WERI-Rb-1 (cell line): ENCODE results near the gene TAC1.
A peak's percentile ranks its signal among the peaks of the same experiment; 100 is the strongest.

Source experiments
- DNase-seq: peaks from one replicate; pipeline ENCODE4 v3.0.0-alpha.2; 2020
- H3K27ac ChIP-seq: fragments of 250-450 bp; sonication (Bioruptor Pico); 2 replicates; pipeline ENCODE4 v1.5.1; 2020; ENCODE audit warnings: mild to moderate bottlenecking, moderate library complexity
- H3K27me3 ChIP-seq: fragments of 250-450 bp; sonication (Bioruptor Pico); 2 replicates; pipeline ENCODE4 v1.5.1; 2021; ENCODE audit warnings: mild to moderate bottlenecking, low read depth, moderate library complexity; ENCODE audit not compliant: insufficient read depth, severe bottlenecking
- H3K36me3 ChIP-seq: fragments of 250-450 bp; sonication (Bioruptor Pico); 2 replicates; pipeline ENCODE4 v1.5.1; 2020; ENCODE audit warnings: mild to moderate bottlenecking, moderate library complexity
- H3K4me3 ChIP-seq: 2 replicates; pipeline ENCODE4 v1.5.1; 2011; ENCODE audit warnings: low read depth, mild to moderate bottlenecking, control low read depth, low read length
- H3K9me3 ChIP-seq: fragments of 250-450 bp; sonication (Bioruptor Pico); 2 replicates; pipeline ENCODE4 v1.5.1; 2021; ENCODE audit warnings: mild to moderate bottlenecking, moderate library complexity; ENCODE audit not compliant: severe bottlenecking
- TF ChIP-seq, protein P1 (sequence below): IDR thresholded peaks from 2 replicates; pipeline ENCODE4 v1.5.1; 2011; ENCODE audit warnings: low read depth, mild to moderate bottlenecking, control low read depth, inconsistent platforms, low read length

Gene TAC1

DNA sequence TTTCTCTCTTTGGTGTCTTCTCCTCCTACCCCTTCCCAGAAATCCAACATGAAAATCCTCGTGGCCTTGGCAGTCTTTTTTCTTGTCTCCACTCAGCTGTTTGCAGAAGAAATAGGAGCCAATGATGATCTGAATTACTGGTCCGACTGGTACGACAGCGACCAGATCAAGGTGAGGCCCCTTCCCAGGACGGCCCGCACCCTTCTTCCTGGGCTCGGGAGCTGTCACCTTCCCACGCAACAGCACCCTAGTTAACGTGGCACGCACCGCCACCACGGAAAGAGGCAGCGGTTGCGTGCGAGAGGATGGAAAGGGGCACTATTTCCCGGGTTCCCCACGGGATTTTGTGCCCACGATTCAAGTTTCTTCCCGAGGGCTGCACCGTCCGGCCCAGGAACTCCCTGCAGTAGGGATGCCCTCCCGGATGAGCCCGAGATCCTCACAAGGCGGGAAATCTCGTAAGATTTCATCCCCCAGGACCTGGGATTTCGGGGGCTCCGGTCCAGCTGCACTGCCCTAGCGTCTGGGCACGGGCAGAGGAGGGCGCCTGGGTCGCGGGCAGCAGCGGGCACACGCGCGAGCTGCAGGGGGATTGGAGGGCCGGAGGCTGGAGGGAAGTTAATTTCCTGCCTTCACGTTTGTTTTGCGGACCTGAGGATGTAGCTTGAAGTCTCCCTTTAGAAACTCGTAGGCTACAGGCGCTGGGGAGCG is 834 bp downstream of the TAC1 start:
- TF ChIP-seq, protein P1, sequence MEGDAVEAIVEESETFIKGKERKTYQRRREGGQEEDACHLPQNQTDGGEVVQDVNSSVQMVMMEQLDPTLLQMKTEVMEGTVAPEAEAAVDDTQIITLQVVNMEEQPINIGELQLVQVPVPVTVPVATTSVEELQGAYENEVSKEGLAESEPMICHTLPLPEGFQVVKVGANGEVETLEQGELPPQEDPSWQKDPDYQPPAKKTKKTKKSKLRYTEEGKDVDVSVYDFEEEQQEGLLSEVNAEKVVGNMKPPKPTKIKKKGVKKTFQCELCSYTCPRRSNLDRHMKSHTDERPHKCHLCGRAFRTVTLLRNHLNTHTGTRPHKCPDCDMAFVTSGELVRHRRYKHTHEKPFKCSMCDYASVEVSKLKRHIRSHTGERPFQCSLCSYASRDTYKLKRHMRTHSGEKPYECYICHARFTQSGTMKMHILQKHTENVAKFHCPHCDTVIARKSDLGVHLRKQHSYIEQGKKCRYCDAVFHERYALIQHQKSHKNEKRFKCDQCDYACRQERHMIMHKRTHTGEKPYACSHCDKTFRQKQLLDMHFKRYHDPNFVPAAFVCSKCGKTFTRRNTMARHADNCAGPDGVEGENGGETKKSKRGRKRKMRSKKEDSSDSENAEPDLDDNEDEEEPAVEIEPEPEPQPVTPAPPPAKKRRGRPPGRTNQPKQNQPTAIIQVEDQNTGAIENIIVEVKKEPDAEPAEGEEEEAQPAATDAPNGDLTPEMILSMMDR, result no peak
- peaks cover 34% of the 10 kb centered on the region for H3K27me3 ChIP-seq
- DNase-seq, result no peak

DNA sequence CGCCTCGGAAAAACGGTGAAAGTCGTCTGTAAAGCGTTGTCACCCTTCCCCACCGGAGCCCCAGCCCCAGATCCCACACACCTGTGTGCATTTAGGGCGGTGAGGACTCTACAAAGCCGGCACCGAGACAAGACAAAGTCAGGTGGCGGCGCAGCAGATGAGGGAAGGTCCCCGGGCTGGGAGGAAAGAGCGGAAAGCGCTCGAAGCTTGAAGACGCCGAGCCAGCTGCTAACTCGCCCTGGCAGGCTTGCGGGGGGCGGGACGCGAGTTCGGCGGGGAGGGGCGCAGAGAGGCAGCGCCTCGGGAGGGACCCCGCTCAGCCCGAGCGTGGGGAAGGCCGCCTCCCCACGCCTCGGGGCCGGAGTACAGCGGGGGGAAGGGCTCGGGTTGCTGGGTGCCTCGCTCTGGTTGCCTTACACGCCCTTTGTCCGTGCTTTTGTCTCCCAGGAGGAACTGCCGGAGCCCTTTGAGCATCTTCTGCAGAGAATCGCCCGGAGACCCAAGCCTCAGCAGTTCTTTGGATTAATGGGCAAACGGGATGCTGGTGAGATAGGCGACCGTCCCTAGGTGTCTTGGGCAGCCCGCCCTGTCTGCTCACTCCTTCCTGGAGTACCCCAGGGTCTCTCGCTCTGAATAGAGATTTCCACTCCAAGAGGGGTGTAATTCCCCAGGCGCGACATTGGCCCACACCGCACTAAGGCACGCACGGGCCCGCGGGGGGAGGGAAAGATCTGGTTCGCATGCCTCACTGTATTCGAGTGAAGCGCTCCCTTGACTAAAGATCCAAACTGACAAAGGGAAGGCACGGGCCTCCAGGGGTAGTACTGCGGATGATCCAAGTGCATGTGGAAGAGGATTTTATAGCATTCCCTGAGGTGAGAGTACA is 1.6 kb downstream of the TAC1 start:
- TF ChIP-seq, protein P1, result no peak
- H3K9me3 ChIP-seq, result no peaks in the 10 kb centered on the region
- H3K27me3 ChIP-seq, result peaks cover 34% of the 10 kb centered on the region
- peak overlapping the region; percentile 32 for H3K4me3 ChIP-seq
- H3K36me3 ChIP-seq, result no peaks in the 10 kb centered on the region
- no peak overlapping the region for H3K27ac ChIP-seq
- DNase-seq, result peak; percentile 31

More for the DNA sequence above, 834 bp downstream of the TAC1 start:
- Histone ChIP-seq H3K9me3 (no peaks in the 10 kb centered on the region), H3K27ac (no peak overlapping the region), H3K4me3 (peak overlapping the region; percentile 32), H3K36me3 (no peaks in the 10 kb centered on the region)

DNA sequence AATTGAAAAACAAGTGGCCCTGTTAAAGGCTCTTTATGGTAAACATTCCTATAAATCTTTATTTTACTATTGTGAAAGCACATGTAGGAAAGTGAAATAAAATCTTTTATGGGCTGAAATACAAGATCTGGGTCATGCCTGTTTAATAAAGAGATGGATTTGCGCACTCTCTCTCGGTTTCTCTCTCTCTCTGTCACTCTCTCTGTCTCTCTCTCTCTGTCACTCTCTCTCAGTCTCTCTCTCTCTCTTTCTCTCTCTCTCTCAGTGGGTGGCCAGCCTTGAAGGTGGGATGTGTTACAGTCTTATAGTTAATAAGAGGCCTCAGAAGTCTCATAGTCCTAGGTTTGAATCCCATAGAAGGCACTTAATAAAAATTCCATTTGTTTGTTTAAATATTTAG is 2.4 kb downstream of the TAC1 start:
- Histone ChIP-seq H3K9me3 (no peaks in the 10 kb centered on the region), H3K27me3 (peaks cover 34% of the 10 kb centered on the region), H3K4me3 (peak overlapping the region; percentile 32), H3K36me3 (no peaks in the 10 kb centered on the region), H3K27ac (no peak overlapping the region)
- TF ChIP-seq, protein P1, result no peak
- no peak for DNase-seq

DNA sequence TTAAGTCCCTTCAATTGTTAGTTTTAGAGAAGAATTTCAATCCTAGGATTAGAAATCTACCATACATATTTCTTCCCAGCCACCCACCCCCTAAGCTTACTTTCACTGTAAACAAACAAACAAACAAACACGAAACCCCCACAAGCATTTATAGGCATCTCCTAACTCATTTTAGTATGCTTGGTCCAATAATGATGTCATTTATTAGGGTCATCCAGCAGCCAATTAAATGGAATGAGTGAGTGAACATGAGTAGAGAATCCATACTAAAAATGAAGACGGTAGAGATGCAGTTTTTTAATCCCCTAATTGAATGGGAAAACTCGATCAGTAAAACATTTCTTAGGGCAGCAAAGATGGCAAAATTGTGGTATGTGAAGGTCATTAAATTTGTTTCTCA is 3.2 kb downstream of the TAC1 start:
- Histone ChIP-seq H3K4me3 (no peak overlapping the region), H3K27ac (no peak overlapping the region), H3K27me3 (peaks cover 34% of the 10 kb centered on the region), H3K9me3 (no peaks in the 10 kb centered on the region), H3K36me3 (no peaks in the 10 kb centered on the region)
- DNase-seq, result no peak
- TF ChIP-seq, protein P1, result no peak

DNA sequence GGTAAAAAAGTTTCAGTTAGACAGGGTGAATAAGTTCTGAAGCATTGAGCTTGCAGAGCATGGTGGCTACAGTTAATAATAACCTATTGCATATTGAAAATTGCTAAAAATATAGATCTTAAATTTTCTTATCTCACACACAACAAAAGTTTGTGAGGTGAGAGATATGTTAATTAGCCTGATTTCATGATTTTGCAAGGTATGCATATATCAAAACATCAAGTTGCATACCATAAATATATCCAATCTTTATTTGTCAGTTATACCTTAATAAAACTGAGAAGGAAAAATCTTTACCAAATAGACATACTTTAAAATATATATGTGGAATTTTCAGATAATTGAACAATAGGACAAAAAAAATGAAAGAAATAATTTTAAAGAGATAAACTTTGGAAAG is 16.6 kb downstream of the TAC1 start:
- DNase-seq, result no peak
- H3K27ac ChIP-seq, result no peak overlapping the region
- no peaks in the 10 kb centered on the region for H3K9me3 ChIP-seq
- TF ChIP-seq, protein P1, result no peak
- no peaks in the 10 kb centered on the region for H3K36me3 ChIP-seq
- no peak overlapping the region for H3K4me3 ChIP-seq
- no peaks in the 10 kb centered on the region for H3K27me3 ChIP-seq
